HG02571 (cell line): ENCODE measurements around the gene MMP25.

Experiments used
- ATAC-seq: cut with Tn5 transposase; IDR thresholded peaks from one replicate; pipeline ENCODE4 v1.9.1; 2021; ENCODE audit warnings: mild to moderate bottlenecking, moderate library complexity; ENCODE audit not compliant: unreplicated experiment

Gene MMP25

GRCh38 chr16:3017344-3017743 lies 29.0 kb upstream of the MMP25 start:
- ATAC-seq: no peak

DNA sequence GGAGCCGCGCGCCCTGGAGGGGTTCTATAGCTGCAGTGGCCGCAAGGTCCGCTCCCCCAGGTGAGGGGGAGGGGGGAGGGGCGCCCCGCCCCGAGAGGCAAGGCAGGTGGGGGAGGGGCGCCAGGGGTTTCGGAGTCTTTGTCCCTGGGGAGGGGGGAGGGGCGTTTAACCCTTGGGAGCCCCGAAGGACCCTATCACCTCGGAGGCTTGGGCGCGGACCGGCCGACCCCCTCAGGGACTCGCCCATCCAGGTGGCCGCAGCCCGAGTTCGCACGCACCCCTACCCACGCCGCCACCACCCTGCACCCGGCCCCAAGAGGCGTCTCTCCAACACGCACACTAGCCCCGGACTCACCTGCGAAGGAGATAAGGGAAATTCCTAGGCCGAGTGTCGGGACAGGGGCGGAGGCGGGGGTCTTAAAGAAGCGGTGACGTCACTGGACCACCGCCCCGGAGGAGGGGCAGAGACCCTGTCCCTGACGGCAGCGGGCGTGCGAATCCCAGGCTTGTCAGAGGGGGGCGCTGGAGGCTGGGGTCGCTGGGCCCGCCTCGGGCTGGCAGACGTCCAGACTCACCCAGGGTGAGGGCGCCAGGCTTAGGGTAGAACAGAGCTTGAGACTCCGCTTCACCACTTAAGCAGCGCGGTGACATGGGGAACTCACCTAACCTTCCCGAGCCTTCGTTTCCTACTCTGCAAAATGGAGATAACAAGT lies 28.4 kb upstream of the MMP25 start, which contains the start of gene CLDN6:
CLDN6 (minus strand) TSS at position 390 of the 713 bp plus-strand sequence. CDS start 2,162 bp downstream, outside the sequence.
- ATAC-seq: no peak

DNA sequence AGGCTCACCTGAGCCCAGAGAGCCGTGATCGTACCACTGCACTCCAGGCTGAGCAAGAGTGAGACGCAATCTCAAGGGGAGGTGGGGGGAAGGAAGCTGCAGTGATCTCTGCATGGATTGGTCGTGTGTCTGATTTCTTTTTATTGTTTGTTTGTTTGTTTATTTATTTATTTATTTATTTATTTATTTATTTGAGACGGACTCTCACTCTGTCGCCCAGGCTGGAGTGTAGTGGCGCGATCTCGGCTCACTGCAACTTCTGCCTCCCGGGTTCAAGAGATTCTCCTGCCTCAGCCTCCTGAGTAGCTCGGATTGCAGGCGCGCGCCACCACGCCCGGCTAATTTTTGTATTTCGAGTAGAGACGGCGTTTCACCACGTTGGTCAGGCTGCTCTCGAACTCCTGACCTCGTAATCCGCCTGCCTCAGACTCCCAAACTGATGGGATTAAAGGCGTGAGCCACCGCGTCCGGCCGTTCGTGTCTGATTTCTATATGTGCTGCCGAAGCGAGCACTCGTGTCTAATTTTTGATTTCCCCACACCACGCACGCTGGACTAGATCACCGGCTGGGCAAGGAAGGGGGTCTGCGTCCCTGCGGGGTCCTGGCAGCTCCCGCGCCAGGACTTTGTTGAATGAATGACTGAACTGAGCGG lies 26.6 kb upstream of the MMP25 start:
- no peak for ATAC-seq

DNA sequence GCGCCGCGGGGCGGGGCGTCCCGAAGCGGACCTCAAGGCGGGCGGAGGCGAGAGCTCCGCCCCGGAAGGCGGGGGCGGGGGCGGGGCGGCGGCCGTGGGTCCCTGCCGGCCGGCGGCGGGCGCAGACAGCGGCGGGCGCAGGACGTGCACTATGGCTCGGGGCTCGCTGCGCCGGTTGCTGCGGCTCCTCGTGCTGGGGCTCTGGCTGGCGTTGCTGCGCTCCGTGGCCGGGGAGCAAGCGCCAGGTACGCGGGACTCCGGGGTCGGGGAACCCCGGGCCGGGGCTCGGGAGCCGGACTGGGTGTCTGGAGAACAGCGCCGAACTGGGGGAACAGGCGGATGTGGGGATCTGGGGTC lies 26.1 kb upstream of the MMP25 start, which contains the start of gene TNFRSF12A:
TNFRSF12A (plus strand) TSS at position 122 of the 357 bp plus-strand sequence; CDS start at position 152, 30 bp downstream.
- no peak for ATAC-seq

DNA sequence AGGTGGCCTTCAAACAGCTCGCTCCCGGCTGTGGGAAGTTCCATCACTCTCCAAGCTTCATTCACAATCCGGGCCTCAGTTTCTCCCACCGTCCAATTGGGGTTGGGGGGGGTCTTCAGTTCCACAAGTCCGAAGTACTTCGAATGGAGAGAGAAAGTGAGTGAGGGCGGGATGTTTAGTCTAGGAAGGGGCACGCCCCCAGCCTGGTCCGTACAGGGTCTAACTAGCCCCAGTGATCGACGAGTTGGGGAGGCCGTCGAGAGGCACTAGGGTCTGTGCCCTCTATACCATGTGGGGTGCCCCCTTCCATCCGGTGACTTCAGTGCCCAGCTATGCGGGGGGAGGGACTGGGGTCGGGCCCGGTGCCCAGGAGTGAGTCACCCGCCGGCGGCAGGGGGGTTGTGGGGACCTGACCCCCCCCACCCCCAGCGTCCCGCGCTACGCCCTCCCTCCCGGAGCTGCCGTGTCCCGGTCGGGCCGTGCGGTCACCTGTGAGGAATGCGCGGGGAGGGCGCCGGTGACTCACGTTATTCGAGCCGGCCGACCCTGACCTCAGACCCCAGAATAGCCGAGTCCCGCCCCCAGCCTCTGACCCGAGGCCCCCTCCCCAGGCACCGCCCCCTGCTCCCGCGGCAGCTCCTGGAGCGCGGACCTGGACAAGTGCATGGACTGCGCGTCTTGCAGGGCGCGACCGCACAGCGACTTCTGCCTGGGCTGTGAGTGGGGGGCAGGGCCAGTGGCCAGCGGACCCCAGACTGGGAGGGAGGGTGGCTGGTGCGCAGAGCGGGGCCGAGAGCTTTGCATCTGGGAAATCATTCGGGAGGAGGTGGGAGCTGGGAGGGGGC lies 25.5 kb upstream of the MMP25 start:
- no peak for ATAC-seq

GRCh38 chr16:3021449-3022207 lies 24.7 kb upstream of the MMP25 start:
- ATAC-seq: no peak

DNA sequence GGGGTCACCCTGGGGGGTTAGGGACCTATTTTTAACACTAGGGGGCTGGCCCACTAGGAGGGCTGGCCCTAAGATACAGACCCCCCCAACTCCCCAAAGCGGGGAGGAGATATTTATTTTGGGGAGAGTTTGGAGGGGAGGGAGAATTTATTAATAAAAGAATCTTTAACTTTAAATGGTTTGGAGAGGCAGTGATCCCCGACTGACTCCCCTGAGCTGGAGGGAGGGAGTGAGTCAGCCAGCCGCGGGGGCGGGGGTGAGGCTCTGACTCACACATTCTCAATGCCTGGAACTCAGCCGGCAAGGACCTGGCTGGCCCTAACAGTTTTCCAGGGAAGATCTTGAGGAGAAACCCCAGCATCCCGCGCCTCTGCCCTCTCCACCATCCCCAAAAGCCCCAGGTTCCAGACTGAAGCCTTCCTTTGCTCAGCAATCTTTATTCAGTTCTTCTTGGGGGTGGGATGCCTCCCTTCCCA lies 24.1 kb upstream of the MMP25 start:
- no peak for ATAC-seq

DNA sequence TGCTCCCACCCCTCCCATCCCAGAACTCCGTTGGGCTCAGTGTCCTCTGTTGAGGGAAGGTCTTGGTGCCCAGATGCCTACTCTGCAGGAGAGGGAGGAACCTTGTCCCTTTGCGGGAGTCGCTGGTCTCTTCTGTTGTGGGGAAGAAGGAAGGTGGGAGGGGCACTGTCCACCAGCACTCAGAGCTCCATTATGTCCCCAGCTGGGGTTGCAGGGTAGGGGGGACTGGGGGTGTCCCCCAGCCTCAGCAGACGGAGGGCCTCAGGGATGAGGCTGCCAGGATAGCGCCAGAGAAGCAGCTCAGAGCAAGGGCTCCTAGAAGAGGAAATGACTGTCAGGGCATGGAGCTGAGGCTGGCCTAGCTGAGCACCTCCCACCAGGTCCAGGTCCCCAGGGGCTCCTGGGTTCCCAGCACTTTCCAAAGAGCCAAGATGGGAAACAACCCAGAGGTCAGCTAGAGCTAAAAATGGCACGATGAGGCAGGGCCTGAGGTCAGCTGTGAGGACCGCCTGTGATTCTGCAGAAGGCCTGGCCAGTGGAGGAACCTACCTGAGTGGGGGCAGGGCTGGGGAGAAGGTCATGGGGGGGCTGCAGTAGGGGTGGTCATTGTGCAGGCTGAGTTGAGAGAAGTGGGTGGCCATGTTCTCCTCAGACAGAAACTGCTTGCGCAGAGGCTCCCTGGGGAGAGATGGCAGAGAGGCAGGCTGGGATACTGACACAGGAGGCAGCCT lies 23.5 kb upstream of the MMP25 start:
- ATAC-seq: no peak

DNA sequence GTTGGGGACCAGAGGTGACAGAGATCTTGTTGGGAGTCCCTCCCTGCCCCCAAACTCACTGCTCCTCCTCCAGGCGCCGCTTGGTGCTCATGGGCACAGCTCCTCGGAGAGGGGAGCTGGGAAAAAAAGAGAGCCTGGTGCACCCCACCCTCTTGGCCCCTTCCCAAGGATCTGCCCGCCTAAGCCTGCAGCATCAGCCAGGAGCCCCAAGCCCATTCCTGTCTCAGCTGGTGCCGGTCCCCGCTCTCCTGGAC lies 23.0 kb upstream of the MMP25 start:
- ATAC-seq: no peak

DNA sequence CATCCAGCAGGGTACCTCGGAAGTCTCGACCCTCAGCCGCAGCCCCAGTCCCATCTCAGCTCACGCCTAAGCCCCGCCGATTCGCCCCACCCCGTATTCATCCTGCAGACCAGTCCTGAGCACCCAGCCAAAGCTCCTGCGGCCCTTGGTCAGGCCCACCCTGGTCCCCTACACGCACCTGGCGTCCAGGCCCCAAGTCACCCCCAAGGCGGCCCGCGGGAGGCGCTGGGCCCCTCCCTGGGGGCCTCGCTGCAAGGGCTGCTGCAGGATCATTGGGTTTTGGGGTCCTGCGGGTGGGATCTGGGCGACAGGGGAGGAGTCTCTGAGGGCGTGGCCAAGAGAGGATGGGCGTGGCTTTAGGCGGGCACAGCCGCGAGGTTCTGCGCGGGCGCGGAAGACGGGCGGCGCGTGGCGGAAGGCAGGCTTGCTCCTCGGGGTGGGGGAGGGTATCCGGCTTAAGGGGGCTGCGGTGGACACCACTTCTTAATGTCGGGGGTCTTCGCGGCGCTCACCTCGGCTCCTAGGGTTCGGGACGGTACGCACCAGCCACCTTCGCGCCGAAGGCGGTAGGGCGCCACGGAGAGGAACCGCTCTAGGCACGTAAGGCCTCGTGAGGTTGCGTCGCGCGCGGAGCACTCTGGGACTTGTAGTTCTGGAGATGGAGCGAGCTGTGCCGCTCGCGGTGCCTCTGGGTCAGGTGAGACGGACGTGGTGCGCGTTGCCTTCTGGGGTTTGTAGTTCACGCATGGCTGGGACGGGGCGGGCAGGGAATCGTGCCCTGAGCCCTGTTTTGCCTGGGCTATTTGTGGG lies 22.5 kb upstream of the MMP25 start, which contains the start of the genes HCFC1R1 and THOC6:
HCFC1R1 (minus strand) TSS at position 274 of the 810 bp plus-strand sequence; CDS start at position 273, 1 bp downstream.
THOC6 (plus strand) TSS at position 367 of the 810 bp plus-strand sequence; CDS start at position 659, 292 bp downstream.
- ATAC-seq: peak; percentile 65

- ATAC-seq: no peak
These were observed 21.0 kb upstream of the MMP25 start for GRCh38 chr16:3025032-3026002.

DNA sequence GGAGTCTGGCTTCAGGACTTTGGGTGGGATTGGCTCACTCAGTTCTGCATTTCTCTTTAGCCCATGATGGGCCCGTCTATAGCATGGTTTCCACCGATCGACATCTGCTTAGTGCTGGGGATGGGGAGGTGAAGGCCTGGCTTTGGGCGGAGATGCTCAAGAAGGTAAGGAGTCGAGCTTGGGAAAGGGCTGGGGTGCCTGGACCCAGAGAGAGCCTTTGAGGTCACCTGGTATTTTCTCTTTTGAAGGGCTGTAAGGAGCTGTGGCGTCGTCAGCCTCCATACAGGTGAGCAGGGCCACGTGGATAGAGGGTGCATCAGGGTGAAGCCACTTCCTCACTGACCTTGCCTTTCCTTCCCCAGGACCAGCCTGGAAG lies 20.4 kb upstream of the MMP25 start:
- ATAC-seq: no peak

DNA sequence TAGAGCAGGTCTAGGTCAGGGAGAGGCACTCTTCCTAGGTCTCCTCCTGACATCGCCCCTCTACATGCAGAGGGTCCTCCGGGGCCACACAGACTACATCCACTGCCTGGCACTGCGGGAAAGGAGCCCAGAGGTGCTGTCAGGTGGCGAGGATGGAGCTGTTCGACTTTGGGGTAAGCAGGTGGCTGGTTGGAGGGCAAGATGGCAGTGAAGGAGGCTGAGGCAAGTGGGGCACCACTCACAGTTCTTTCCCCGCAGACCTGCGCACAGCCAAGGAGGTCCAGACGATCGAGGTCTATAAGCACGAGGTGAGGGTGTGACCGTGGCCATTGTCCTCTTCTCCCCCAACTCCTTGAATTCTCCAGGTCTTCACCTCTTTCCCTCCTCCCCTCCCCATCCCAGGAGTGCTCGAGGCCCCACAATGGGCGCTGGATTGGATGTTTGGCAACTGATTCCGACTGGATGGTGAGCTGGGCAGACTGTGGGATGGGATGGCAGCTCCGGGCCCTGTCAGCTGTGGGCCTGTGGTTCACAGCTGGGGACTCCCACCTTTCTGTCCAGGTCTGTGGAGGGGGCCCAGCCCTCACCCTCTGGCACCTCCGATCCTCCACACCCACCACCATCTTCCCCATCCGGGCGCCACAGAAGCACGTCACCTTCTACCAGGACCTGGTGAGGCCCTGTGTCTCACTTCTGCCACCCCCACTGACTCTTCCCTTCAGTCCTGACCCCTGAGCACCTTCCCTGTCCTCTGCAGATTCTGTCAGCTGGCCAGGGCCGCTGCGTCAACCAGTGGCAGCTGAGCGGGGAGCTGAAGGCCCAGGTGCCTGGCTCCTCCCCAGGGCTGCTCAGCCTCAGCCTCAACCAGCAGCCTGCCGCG lies 19.5 kb upstream of the MMP25 start:
- no peak for ATAC-seq

DNA sequence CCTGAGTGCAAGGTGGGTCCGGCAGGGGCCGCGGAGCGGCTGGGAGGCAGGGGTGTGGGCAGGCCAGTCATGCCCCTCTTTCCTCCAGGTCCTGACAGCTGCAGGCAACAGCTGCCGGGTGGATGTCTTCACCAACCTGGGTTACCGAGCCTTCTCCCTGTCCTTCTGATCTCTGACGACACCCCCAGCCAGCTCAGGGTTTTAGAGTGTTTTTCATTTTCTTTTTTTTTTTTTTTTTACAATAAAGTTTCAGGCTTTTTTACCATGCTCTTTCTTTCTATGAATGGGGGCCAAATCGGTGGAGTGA lies 18.9 kb upstream of the MMP25 start:
- no peak for ATAC-seq

DNA sequence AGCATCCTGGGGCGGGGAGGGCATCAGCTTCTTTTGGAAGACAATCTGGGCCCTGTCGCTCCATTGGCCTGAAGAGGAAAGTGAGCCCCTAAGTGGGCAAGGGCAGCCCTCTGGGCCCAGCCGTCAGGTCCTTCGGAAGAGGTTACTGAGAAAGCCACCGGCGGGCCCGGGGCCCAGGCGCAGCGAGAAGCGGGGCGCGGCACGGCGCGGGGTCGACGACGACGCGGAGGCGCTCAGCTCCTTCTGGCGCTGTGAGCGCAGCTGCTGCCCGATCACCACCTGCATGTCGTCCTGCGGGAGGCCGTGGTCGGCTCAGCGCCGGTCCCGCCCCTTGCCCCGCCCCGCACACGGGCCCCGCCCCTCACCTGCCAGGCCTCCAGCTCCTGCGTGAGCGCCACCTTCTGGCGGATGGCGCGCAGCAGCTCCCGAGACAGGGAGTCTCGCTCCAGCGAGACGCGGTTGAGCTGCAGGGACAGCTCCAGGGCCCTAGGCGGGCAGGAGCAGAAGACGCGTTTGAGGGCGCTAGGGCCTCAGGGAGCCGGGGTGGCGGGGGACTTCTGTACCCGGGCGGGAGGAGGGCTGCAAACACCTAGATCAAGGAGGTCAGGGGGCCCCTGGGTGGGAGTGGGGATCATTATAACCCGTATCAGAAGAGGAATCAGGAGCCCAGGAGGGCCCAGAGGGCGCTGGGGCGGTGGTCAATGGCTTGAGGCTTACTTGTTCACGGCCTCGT lies 18.2 kb upstream of the MMP25 start:
- no peak for ATAC-seq

GRCh38 chr16:3028716-3029319 lies 17.5 kb upstream of the MMP25 start:
- ATAC-seq: no peak
